Activated CD4-positive, alpha-beta T cell treated with anti-CD3 and anti-CD28 coated beads for 36 hours (primary cell): ENCODE data around the gene ASXL2. TPM values are rescaled to one million over a fixed set of nuclear protein-coding genes. Genes with fewer than 3 reads are reported as not detected.
"Not testable (repeated sequence)": the region's sequence is repeated elsewhere in the genome, so short reads cannot be mapped to it uniquely, and the experiment has no call there.

Experiments
- ATAC-seq: fragments of 200-7000 bp; cut with Tn5 transposase; one replicate; pipeline ENCODE4 v1.10.0; 2021; ENCODE audit warnings: mild to moderate bottlenecking, moderate library complexity
- CTCF ChIA-PET: fragments of 350-600 bp; sonication (Branson Sonifier 250); formaldehyde crosslinking; loops from one replicate; lab custom pipeline; 2021; ENCODE audit warnings: antibody characterized with exemption; lab: Charles Lee
- POLR2A ChIA-PET: fragments of 350-600 bp; sonication (Branson Sonifier 250); formaldehyde crosslinking; loops from one replicate; lab custom pipeline; 2021; ENCODE audit warnings: antibody characterized with exemption, inconsistent platforms; lab: Charles Lee
- DNase-seq: peaks from one replicate; pipeline ENCODE4 v3.0.0-alpha.2; 2020
- H3K27ac Mint-ChIP-seq: one replicate; pipeline ENCODE4 v1.8.0; 2021; ENCODE audit warnings: mixed read lengths
- H3K27me3 Mint-ChIP-seq: one replicate; pipeline ENCODE4 v1.8.0; 2021; ENCODE audit warnings: mixed read lengths
- H3K36me3 Mint-ChIP-seq: one replicate; pipeline ENCODE4 v1.8.0; 2021; ENCODE audit warnings: low read depth, mixed read lengths
- H3K4me1 Mint-ChIP-seq: one replicate; pipeline ENCODE4 v1.8.0; 2021; ENCODE audit warnings: mixed read lengths
- H3K4me3 Mint-ChIP-seq: one replicate; pipeline ENCODE4 v1.8.0; 2021; ENCODE audit warnings: mild to moderate bottlenecking, moderate library complexity, mixed read lengths
- H3K9me3 Mint-ChIP-seq: one replicate; pipeline ENCODE4 v1.8.0; 2021; ENCODE audit warnings: low read depth, mixed read lengths
- intact Hi-C, 2 experiments: fragments of 100-400 bp; cut with DNase I in 1 of 2; cut with micrococcal nuclease in 1 of 2; formaldehyde crosslinking; loops; one replicate each; pipeline versions ENCODE4 v1.14.2 to v1.15.1; 2022 to 2024; cut with DNase I, micrococcal nuclease
- total RNA-seq, 2 experiments: library from RNA; stranded (reverse); gene quantifications; one replicate each; pipeline ENCODE4 v1.2.3, GENCODE V29; 2021

Gene ASXL2
- total RNA-seq, 2 experiments from 2014 or later = 36.8 to 46.4 TPM

DNA sequence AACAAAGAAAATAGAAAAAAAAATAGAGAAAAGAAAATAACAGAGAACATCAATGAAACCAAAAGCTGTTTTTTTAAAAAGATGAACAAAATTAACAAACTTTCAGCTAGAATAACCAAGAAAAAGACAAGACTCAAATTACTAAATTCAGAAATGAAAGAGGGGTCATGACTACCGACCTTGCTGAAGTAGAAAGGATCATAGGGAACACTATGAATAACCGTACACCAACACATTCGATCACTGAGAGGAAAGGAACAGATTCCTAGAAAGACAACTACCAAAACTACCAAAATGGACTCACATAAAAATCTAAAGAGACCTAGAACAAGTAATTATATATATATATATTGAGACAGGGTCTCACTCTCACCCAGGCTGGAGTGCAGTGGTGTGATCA lies 167.5 kb downstream of the ASXL2 start:
- Mint-ChIP-seq H3K4me1 (peaks cover 8% of the 10 kb centered on the region), H3K36me3 (no peaks in the 10 kb centered on the region), H3K27me3 (peaks cover 4% of the 10 kb centered on the region), H3K4me3 (no peak overlapping the region), H3K27ac (no peak overlapping the region), H3K9me3 (no peaks in the 10 kb centered on the region)
- no peak for DNase-seq
- peak; percentile 39 for ATAC-seq
- POLR2A ChIA-PET = interaction anchor here (0.6 to 0.7 kb wide), 3 partner anchors 112 to 485 kb away, joined by 4 to 5 read pairs (median 5); no protein-coding TSS in a partner anchor
- intact Hi-C loops = no loop called here
- CTCF ChIA-PET = interaction anchor here (1.7 to 2.6 kb wide), 2 partner anchors 11 to 37 kb away, joined by 3 to 20 read pairs; partner anchors contain the start of gene DTNB

DNA sequence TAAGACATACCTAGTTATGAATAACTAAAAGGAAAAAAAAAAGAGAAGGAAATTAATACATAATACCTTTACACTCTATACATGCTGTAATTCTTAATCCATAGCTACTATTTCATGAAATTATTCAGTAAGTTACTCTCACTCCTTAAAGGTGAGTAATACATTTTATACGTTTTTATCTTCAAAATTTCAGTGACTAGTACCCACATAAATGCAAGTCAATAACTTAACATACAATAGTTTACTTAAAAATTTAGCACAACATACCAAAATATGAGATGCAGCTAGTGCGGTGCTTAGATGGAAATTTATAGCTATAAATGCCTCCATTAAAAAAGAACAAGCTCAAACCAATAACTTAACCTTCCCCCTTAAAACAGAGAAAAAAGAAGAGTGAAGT lies 168.9 kb downstream of the ASXL2 start:
- CTCF ChIA-PET = interaction anchor here (0.9 to 2.6 kb wide), 5 partner anchors 9 to 102 kb away, joined by 3 to 20 read pairs (median 4); partner anchors contain the start of gene DTNB
- H3K36me3 Mint-ChIP-seq = no peaks in the 10 kb centered on the region
- H3K4me3 Mint-ChIP-seq = no peak overlapping the region
- no peaks in the 10 kb centered on the region for H3K9me3 Mint-ChIP-seq
- POLR2A ChIA-PET = no interaction called here
- peaks cover 8% of the 10 kb centered on the region for H3K4me1 Mint-ChIP-seq
- DNase-seq (no peak), ATAC-seq (no peak)
- intact Hi-C loops = no loop called here
- peaks cover 4% of the 10 kb centered on the region for H3K27me3 Mint-ChIP-seq
- H3K27ac Mint-ChIP-seq = no peak overlapping the region

DNA sequence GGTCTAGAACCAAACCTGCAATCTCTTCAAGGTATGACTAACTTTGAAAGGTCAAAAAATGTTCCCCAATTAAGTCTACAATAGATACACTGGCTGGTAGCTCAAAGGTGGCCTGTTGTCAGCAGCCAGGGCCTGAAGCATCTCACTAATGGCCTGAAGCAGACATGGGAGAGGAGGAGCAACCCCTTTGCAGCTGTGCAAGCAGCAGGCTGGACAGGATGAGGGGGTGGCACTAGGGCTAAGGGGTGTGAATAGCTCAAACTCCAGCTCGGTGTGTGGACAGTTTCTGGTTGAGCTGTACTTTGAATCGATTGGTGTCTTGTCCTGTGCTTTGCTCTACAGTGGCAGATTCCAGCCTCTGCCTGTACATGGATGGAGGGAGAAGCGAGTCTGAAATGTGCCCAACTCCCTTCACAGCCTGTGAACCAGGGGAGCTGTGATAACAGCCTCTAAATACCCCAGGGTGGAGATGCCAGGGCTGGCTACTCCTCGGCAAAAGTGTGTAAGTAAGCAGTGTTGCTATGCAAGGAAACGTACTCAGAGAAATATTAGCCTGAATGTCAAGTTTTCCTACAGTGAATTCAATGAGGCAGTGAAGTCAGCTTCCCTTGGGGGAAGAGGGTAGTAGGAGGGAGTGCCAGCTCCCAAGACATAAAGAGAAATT lies 170.2 kb downstream of the ASXL2 start:
- Mint-ChIP-seq H3K27ac (no peak overlapping the region), H3K27me3 (peaks cover 4% of the 10 kb centered on the region), H3K4me3 (no peak overlapping the region), H3K36me3 (no peaks in the 10 kb centered on the region), H3K4me1 (peaks cover 8% of the 10 kb centered on the region), H3K9me3 (no peaks in the 10 kb centered on the region)
- no peak for DNase-seq
- intact Hi-C loops = no loop called here
- ChIA-PET CTCF (interaction anchor here (0.6 kb wide), 1 partner anchor 267 kb away, joined by 3 read pairs; no protein-coding TSS in a partner anchor), POLR2A (interaction anchor here (0.8 kb wide), 1 partner anchor 14 kb away, joined by 3 read pairs; no protein-coding TSS in a partner anchor)
- ATAC-seq = no peak

DNA sequence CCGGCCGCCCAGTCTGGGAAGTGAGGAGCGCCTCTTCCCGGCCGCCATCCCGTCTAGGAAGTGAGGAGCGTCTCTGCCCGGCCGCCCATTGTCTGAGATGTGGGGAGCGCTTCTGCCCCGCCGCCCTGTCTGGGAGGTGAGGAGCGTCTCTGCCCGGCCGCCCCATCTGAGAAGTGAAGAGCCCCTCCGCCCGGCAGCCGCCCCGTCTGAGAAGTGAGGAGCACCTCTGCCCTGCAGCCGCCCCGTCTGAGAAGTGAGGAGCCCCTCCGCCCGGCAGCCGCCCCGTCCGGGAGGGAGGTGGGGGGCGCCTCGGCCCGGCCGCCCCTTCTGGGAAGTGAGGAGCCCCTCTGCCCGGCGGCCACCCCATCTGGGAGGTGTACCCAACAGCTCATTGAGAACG lies 172.7 kb downstream of the ASXL2 start:
- DNase-seq, H3K4me3 Mint-ChIP-seq, H3K27me3 Mint-ChIP-seq, intact Hi-C loops, POLR2A ChIA-PET, H3K4me1 Mint-ChIP-seq, H3K27ac Mint-ChIP-seq, ATAC-seq, H3K36me3 Mint-ChIP-seq, H3K9me3 Mint-ChIP-seq: not testable (repeated sequence)
- CTCF ChIA-PET = interaction anchor here (1.7 kb wide), 1 partner anchor 98 kb away, joined by 5 read pairs; no protein-coding TSS in a partner anchor

DNA sequence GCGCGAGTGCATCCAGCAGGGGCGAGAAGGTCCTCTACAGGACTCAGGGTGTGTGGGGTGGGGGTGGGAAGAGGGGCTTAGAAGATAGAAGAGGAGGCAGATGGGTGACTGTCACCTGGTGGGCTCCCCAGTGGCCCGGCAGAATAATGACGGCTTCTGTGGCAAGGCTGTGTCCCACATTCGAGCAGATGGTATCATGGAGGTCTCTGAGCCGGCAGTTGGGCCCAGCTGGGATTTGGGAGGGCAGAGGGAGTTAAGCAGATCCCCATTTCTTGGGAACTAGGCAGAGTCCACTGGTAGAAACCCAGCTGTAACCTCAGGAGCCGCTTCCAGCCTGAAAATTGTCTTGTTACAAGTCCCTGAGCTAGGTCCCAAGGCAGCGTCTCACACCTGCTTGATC lies 176.5 kb downstream of the ASXL2 start:
- no peaks in the 10 kb centered on the region for H3K27me3 Mint-ChIP-seq
- H3K9me3 Mint-ChIP-seq = no peaks in the 10 kb centered on the region
- peaks cover 2% of the 10 kb centered on the region for H3K4me1 Mint-ChIP-seq
- CTCF ChIA-PET = interaction anchor here (0.6 to 7.5 kb wide), 7 partner anchors 10 to 239 kb away, joined by 3 to 92 read pairs (median 4); no protein-coding TSS in a partner anchor
- intact Hi-C loops = no loop called here
- H3K4me3 Mint-ChIP-seq = no peak overlapping the region
- POLR2A ChIA-PET = interaction anchor here (0.6 kb wide), 1 partner anchor 10 kb away, joined by 7 read pairs; no protein-coding TSS in a partner anchor
- ATAC-seq (no peak), DNase-seq (no peak)
- H3K27ac Mint-ChIP-seq = no peak overlapping the region
- no peaks in the 10 kb centered on the region for H3K36me3 Mint-ChIP-seq

DNA sequence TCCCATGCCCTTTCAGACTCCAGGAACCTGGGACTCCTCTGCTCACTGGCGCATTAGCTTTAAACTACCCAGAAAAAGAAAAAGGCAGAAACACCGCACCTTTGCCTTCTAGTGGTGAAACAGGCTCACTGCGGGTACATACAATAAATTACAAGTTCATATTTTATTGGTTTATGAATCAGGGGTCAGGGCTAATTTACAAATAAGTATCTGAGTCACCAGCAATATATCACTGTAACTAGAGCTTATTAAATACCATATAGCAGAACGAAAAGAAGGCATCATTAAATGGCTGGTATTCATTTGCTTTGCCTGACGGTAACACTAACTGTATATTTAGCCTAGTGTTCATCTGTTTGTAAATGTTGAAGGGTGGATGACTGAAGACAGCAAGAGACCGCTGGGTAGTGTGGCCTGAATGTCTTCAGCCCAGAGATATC lies 178.0 kb downstream of the ASXL2 start:
- CTCF ChIA-PET = interaction anchor here (0.5 to 7.5 kb wide), 30 partner anchors 9 to 588 kb away, joined by 3 to 92 read pairs (median 4); partner anchors contain the start of gene DTNB
- DNase-seq = peak; percentile 47
- no peak overlapping the region for H3K27ac Mint-ChIP-seq
- H3K4me3 Mint-ChIP-seq = no peak overlapping the region
- peaks cover 2% of the 10 kb centered on the region for H3K4me1 Mint-ChIP-seq
- H3K36me3 Mint-ChIP-seq = no peaks in the 10 kb centered on the region
- POLR2A ChIA-PET = no interaction called here
- no peaks in the 10 kb centered on the region for H3K27me3 Mint-ChIP-seq
- no peaks in the 10 kb centered on the region for H3K9me3 Mint-ChIP-seq
- intact Hi-C loops = loop anchor here (1.0 kb wide), 1 partner anchor 93 kb away; no protein-coding TSS in a partner anchor
- peak; percentile 53 for ATAC-seq

DNA sequence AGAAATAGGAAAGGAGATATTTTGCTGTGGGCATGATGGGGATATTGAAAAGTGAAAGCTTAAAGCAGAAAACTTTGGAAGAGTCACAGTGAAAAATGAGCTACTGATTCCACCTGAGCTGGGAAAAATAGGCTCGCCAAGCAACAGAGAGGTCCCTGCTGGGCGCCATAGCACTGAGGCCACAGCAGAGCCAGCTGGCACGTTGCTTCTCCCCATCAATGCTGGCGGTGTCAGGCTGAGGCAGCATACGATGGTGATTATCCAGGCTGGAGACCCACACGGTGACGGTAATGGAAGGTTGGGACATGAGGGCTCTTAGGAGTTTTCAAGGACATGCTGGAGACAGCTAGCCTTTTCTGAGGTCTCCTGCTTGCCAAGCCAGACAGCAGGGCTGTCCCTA lies 179.1 kb downstream of the ASXL2 start:
- POLR2A ChIA-PET = interaction anchor here (0.7 kb wide), 1 partner anchor 317 kb away, joined by 3 read pairs; no protein-coding TSS in a partner anchor
- H3K27me3 Mint-ChIP-seq = no peaks in the 10 kb centered on the region
- CTCF ChIA-PET = interaction anchor here (0.6 to 7.5 kb wide), 17 partner anchors 8 to 392 kb away, joined by 3 to 92 read pairs (median 4); partner anchors contain the start of gene DTNB
- H3K36me3 Mint-ChIP-seq = no peaks in the 10 kb centered on the region
- ATAC-seq (no peak), DNase-seq (no peak)
- peaks cover 2% of the 10 kb centered on the region for H3K4me1 Mint-ChIP-seq
- no peak overlapping the region for H3K27ac Mint-ChIP-seq
- intact Hi-C loops = no loop called here
- no peak overlapping the region for H3K4me3 Mint-ChIP-seq
- H3K9me3 Mint-ChIP-seq = no peaks in the 10 kb centered on the region

DNA sequence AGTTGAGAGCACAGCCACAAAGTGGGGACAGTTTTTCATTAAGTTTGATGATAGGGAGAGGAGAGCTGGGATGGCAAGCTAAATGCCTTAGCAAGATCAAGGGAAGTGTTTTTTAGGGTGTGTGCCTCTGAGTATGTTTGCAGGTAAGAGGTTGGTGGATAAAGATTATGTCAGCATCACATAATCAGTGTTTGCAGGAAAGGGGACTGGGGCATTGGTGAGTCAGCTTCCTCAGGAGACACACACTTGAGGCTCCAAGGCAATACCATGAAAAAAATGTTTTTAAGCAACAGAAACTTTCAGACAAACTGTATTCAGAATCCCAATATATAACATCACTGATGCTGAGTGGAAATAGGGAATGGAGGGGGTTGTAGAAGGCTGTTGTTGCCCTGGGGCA lies 179.5 kb downstream of the ASXL2 start:
- Mint-ChIP-seq H3K4me1 (peaks cover 2% of the 10 kb centered on the region), H3K27me3 (no peaks in the 10 kb centered on the region), H3K36me3 (no peaks in the 10 kb centered on the region), H3K27ac (no peak overlapping the region), H3K4me3 (no peak overlapping the region), H3K9me3 (no peaks in the 10 kb centered on the region)
- ChIA-PET POLR2A (interaction anchor here (0.7 kb wide), 1 partner anchor 317 kb away, joined by 3 read pairs; no protein-coding TSS in a partner anchor), CTCF (interaction anchor here (0.6 to 7.5 kb wide), 16 partner anchors 7 to 393 kb away, joined by 3 to 92 read pairs (median 4); partner anchors contain the start of gene DTNB)
- DNase-seq (peak; percentile 24), ATAC-seq (peak; percentile 72)
- intact Hi-C loops = no loop called here

DNA sequence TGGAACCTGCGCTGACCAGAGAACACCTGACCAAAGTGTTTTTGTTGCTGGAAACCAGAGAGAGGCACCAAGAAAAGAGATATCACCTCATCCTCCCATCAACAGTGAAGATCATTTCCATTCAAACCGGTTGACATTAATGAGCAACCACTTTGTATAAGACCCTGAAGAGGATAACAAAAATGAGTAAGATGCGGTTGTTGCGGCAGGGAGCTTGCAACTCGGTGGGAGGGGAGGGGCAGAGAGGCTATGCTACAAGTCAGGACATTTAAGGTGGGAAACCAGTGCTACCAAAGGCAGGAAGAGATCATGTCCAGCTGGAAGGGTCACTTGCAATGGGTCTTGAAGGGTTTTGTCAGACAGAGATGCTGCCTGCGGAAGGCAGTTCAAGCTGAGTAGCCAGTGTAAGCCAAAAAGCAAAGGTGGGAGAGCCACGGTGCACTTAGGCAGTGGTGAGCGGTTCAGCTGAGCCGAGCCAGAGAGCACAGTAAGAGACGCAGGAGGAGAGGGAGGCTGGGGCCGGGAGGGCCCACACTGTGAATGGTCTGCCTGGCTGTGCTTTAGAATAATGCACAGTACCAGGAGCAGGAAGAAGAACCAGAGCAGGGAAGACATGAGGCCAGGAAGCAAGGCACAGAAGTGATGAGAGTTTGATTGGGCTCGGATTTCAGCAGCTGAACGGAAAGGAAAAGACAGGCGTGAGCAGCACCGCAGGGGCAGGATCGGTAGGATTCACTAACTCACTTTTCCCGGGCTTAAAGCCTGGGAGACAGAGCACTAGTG lies 180.5 kb downstream of the ASXL2 start:
- Mint-ChIP-seq H3K36me3 (no peaks in the 10 kb centered on the region), H3K4me1 (peaks cover 2% of the 10 kb centered on the region), H3K4me3 (no peak overlapping the region), H3K27ac (no peak overlapping the region), H3K27me3 (no peaks in the 10 kb centered on the region), H3K9me3 (no peaks in the 10 kb centered on the region)
- DNase-seq = no peak
- intact Hi-C loops = no loop called here
- POLR2A ChIA-PET = no interaction called here
- CTCF ChIA-PET = interaction anchor here (1.2 to 7.5 kb wide), 6 partner anchors 9 to 91 kb away, joined by 3 to 92 read pairs (median 4); no protein-coding TSS in a partner anchor
- ATAC-seq = no peak

DNA sequence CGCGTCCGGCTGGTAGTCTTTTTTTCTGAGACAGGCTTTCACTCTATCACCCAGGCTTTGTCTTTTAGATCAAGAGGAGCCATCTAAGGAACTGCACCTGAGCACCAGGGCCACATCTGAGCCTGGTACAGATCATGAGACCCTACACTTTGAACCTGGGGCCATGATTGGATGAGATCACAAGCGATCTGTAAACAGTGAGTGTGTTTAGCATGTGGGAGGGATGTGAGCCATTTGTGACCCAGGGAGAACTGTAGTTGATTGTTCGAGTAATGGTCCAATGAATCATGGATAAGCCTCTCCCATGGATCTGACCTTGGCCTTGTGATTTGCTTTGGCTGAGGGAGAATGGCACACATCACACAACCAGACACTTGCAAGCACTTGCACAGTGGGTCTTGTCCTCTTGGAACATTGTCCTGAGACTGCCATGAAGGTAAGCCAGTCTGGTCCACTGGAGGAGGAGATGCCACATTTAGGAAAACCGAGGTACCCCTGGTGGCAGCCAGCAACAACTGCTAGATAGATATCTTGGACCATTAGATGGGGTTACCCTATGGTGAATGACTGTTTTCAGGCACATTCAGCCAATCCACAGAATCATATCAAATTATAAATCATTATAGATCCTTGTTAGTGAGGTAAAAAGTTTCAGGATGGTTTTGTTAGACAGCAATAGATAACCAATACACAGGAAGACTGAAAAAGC lies 185.4 kb downstream of the ASXL2 start:
- Mint-ChIP-seq H3K27me3 (peaks cover 2% of the 10 kb centered on the region), H3K27ac (no peak overlapping the region), H3K4me1 (no peaks in the 10 kb centered on the region), H3K9me3 (no peaks in the 10 kb centered on the region), H3K36me3 (no peaks in the 10 kb centered on the region), H3K4me3 (no peak overlapping the region)
- DNase-seq (no peak), ATAC-seq (no peak)
- intact Hi-C loops = no loop called here
- POLR2A ChIA-PET = interaction anchor here (0.6 kb wide), 1 partner anchor 162 kb away, joined by 3 read pairs; no protein-coding TSS in a partner anchor
- CTCF ChIA-PET = no interaction called here
